Measurements from ENCODE around the gene CHD1L.
A peak's percentile ranks its signal among the peaks of the same experiment; 100 is the strongest.
"Not testable (repeated sequence)": the region's sequence is repeated elsewhere in the genome, so short reads cannot be mapped to it uniquely, and the experiment has no call there.

Gene CHD1L

DNA sequence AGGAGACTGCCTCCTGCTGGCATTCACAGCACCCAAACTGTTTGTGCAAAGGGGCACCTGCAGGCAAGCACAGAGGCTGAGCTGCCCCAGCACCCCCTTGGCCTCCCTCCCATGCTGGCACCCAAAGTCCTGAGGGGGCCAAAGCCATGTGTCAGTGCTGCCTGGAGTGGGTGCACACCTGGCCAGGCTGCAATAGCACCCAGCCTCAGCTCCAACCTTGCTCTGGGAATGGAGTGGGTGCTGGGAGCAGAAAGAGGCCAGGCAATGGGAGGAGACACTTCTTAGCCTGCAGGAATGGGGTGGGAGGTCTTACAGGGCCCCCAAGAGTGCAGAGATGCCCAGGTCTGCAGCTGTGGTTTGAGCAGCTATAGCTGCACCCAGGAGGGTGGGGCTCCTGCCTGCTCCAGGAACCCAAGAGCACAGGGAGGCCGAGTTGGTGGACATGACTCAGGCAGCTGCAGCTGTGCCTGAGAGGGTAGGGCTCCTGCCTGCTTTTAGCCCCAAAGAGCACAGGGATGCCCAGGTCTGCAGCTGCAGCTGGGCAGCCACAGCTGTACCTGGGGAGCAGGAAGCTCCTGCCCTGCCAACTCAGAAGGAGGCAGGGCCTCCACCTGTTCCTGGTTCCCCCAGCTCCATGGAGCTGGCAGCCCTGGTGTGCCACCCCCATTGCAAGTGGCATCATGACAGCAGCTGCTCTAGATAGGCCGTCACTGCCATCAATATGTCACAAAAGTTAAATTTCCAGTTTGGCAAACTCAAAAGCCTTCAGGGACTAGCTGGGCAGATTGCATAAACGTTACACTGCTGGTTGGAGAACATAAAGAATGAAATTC, 5.3 kb upstream of the CHD1L start:
- DNase-seq (ENCODE audit: insufficient read length): no peak
- no peak for TF ChIP-seq POLR2A (IDR thresholded peaks at IDR 0.05; ENCODE audit: low read depth, low read length)
- TF ChIP-seq POLR2AphosphoS5 (IDR thresholded peaks at IDR 0.05; ENCODE audit: low read depth, low read length): no peak
- no peak for TF ChIP-seq TAF1 (IDR thresholded peaks at IDR 0.05; ENCODE audit: borderline replicate concordance, low read depth, low read length)
- FAIRE-seq: no peak

DNA sequence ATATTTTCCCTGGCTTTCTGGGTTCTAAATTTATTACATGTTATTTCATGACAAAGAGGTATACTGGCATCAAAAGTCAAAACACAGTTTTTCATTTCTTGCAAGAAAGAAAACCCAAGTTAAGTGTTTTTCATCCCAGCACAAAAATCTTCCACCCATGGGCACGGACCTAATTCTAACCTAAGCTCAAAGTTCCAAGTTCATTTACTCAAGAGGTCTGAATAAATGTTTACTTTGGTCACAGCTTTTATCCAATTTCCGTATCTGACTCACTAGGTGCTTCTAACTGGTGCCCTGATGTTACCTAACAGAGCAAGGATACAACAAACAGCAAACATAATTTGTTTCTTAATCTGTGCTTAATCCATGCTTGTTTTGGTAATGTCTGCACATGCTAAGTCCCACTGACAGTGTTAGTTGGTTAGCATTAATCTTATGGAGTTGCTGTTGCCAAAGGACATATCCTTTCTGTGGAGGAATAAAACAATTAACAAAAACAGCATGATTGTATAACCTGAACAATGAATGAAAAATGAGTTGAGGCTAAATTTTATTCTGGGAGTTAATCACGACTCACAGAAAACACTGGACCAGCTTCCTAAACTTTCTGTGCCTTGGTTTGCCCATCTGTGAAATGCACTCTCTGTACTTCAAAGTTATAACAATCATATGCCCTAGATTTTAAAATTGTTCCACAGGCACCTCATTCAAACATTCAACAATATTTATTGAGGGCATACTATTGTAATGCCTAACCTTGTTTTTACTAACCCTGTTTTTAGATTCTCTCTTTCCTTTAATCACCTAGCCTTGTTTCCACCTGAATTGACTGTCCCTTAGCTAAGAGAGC, 4.2 kb upstream of the CHD1L start:
- FAIRE-seq (no peak), DNase-seq (ENCODE audit: insufficient read length) (no peak)
- TF ChIP-seq TAF1 (IDR thresholded peaks at IDR 0.05; ENCODE audit: borderline replicate concordance, low read depth, low read length) (no peak), POLR2A (IDR thresholded peaks at IDR 0.05; ENCODE audit: low read depth, low read length) (no peak), POLR2AphosphoS5 (IDR thresholded peaks at IDR 0.05; ENCODE audit: low read depth, low read length) (no peak)

DNA sequence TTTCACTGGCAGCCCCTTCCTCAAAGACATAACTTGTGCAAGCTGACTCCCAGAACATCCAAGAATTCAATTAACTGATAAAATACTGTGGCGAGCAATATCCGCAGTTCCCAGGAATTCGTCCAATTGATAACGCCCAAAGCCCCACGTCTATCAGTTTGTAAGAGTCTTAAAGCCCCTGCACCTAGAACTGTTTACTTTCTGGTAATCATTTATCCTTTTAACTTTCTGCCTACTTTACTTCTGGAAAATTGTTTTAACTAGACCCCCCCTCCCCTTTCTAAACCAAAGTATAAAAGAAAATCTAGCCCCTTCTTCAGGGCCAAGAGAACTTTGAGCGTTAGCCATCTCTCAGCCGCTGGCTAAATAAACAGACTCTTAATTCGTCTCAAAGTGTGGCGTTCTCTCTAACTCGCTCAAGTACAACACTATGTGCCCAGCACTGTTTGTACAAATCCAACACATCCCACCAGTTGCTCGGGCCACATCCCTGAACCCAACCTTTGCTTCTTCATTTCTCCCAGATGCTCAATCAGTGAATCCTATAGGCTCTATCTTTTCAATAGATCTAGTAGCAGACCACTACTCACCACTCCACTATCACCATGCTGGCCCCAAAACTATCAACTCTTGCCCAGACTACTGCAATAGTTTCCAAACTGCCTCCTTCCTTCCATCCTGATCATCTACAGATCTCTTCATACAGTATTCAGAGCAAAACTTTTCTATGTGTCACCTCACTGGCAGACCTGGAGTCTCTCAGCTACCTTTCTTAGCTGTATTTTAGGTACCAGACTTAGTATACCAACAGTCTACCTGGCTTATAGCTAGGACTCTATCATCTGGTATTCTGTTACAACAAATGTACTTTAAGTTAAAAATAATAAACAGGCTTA, 3.3 kb upstream of the CHD1L start:
- no peak for TF ChIP-seq TAF1 (IDR thresholded peaks at IDR 0.05; ENCODE audit: borderline replicate concordance, low read depth, low read length)
- no peak for TF ChIP-seq POLR2AphosphoS5 (IDR thresholded peaks at IDR 0.05; ENCODE audit: low read depth, low read length)
- no peak for TF ChIP-seq POLR2A (IDR thresholded peaks at IDR 0.05; ENCODE audit: low read depth, low read length)
- DNase-seq (ENCODE audit: insufficient read length) (no peak), FAIRE-seq (no peak)

DNA sequence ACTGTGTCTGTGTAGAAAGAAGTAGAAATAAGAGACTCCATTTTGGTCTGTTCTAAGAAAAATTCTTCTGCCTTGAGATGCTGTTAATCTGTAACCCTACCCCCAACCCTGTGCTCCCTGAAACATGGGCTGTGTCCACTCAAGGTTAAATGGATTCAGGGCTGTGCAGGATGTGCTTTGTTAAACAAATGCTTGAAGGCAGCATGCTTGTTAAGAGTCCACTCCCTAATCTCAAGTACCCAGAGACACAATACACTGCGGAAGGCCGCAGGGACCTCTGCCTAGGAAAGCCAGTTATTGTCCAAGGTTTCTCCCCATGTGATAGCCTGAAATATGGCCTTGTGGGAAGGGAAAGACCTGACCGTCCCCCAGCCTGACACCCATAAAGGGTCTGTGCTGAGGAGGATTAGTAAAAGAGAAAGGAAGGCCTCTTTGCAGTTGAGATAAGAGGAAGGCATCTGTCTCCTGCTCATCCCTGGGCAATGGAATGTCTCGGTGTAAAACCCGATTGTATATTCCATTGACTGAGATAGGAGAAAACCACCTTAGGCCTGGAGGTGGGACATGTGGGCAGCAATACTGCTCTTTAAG, 2.3 kb upstream of the CHD1L start:
- not testable (repeated sequence) for FAIRE-seq

DNA sequence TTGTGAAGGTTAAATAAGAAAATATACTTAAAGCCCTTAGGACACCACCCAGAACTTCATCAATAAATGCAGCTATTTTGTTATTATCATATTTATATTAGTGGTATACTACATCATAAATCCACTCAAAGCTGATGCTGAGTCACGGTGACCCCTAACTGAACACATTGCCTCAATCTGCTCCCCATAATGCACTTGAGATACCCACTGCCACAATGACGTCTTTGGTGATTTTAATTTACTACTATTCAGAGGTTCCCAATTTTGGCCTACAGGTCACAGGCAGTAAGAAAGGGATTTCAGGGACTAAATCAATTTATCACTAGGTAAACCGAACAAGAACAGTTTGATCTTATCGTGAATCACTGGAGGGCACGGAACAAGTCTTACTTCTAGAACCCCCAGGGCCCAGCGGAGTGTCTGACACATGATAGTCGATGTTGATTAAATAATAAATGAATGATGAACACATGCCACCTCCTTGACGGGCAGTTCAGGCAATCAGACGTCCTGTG, 493 bp upstream of the CHD1L start:
- DNase-seq (ENCODE audit: insufficient read length): no peak
- no peak for TF ChIP-seq TAF1 (IDR thresholded peaks at IDR 0.05; ENCODE audit: borderline replicate concordance, low read depth, low read length)
- TF ChIP-seq POLR2AphosphoS5 (IDR thresholded peaks at IDR 0.05; ENCODE audit: low read depth, low read length): no peak
- no peak for TF ChIP-seq POLR2A (IDR thresholded peaks at IDR 0.05; ENCODE audit: low read depth, low read length)
- FAIRE-seq: no peak

More for the DNA sequence above, 2.3 kb upstream of the CHD1L start:
- DNase-seq (ENCODE audit: insufficient read length): not testable (repeated sequence)

DNA sequence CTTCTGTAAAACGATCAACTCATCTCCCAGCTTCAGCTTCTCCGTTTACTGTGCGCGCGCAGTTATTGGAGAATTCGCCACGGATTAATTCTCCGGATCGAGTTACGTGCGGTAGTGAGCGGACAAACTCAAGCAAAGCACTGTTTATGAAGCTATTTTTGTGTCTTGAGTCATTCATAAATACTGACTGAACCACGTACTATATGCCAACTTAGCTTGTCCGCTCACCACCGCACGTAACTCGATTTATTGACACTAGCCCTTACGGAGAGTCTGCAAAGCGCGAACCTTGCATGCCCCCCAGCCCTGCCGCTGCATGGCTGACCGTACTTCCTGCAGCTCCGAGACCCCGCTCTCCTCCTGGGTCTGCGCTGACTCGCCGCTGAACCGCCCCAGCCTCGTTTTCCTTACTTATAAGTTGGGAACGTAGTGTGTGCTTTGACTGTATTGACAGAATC, 773 bp downstream of the CHD1L start:
- no peak for FAIRE-seq
- peak; percentile 21 for DNase-seq (ENCODE audit: insufficient read length)
- TF ChIP-seq TAF1 (IDR thresholded peaks at IDR 0.05; ENCODE audit: borderline replicate concordance, low read depth, low read length): no peak
- TF ChIP-seq POLR2A (IDR thresholded peaks at IDR 0.05; ENCODE audit: low read depth, low read length): no peak
- no peak for TF ChIP-seq POLR2AphosphoS5 (IDR thresholded peaks at IDR 0.05; ENCODE audit: low read depth, low read length)

DNA sequence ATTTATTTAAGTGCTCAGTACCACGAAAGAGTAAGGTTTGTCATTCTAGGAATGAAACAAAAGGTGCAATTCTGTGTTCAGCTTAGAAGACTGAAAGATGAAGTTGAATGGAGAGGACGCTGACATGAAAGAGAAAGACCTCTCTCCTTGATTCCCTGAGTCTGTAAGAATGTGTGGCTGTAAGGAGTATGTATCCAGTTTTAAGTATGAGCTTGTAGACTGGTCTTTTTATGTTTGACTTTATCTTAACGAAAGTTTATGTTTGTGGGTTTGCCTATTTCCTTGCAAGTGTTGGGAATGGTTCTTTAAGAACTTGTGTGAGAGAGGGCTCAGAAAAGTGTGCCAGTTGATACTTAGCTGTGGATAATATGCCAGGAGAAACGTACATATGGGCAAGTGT, 1.4 kb downstream of the CHD1L start:
- DNase-seq (ENCODE audit: insufficient read length) (no peak), FAIRE-seq (no peak)
- TF ChIP-seq POLR2AphosphoS5 (IDR thresholded peaks at IDR 0.05; ENCODE audit: low read depth, low read length): no peak
- no peak for TF ChIP-seq TAF1 (IDR thresholded peaks at IDR 0.05; ENCODE audit: borderline replicate concordance, low read depth, low read length)
- no peak for TF ChIP-seq POLR2A (IDR thresholded peaks at IDR 0.05; ENCODE audit: low read depth, low read length)

DNA sequence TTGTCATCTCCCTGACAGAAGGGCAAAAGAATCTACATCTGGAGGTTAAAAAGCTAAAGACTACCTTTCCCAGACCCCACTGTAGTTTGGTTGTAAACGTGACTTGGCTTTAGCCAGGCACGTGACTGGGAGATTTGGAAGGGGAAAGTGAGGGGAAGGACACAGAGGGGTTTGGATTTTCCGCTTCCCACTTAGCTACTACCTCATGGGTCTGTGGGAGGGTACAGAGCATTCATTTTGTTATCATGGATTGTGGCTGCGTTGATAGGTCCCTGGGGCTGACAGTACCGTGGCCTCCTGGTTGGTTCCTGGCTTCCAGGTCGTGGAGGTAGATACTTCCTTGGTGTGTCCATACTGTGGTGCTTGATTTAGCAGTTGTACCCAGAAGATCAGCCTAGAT, 2.6 kb downstream of the CHD1L start:
- FAIRE-seq (no peak), DNase-seq (ENCODE audit: insufficient read length) (no peak)
- no peak for TF ChIP-seq TAF1 (IDR thresholded peaks at IDR 0.05; ENCODE audit: borderline replicate concordance, low read depth, low read length)
- no peak for TF ChIP-seq POLR2AphosphoS5 (IDR thresholded peaks at IDR 0.05; ENCODE audit: low read depth, low read length)
- no peak for TF ChIP-seq POLR2A (IDR thresholded peaks at IDR 0.05; ENCODE audit: low read depth, low read length)

DNA sequence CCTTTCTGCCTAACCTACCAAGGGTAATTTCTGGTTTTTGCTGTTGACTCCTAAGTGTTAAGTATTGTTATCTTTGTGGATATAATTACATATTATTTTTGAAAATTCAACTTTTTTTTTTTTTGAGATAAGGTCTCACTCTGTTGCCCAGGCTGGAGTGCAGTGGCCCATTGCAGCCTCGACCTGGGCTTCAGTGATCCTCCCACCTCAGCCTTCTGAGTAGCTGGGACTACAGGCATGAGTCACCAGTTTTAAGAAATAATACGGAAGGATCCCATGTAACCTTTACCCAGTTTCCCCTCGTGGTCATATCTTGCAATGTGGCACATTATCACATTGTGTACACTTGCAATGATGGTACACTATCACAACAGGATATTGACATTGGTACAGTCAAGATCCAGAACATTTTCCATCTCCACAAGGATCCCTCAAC, 3.1 kb downstream of the CHD1L start:
- TF ChIP-seq TAF1 (IDR thresholded peaks at IDR 0.05; ENCODE audit: borderline replicate concordance, low read depth, low read length) (no peak), POLR2A (IDR thresholded peaks at IDR 0.05; ENCODE audit: low read depth, low read length) (no peak), POLR2AphosphoS5 (IDR thresholded peaks at IDR 0.05; ENCODE audit: low read depth, low read length) (no peak)
- DNase-seq (ENCODE audit: insufficient read length) (no peak), FAIRE-seq (no peak)

DNA sequence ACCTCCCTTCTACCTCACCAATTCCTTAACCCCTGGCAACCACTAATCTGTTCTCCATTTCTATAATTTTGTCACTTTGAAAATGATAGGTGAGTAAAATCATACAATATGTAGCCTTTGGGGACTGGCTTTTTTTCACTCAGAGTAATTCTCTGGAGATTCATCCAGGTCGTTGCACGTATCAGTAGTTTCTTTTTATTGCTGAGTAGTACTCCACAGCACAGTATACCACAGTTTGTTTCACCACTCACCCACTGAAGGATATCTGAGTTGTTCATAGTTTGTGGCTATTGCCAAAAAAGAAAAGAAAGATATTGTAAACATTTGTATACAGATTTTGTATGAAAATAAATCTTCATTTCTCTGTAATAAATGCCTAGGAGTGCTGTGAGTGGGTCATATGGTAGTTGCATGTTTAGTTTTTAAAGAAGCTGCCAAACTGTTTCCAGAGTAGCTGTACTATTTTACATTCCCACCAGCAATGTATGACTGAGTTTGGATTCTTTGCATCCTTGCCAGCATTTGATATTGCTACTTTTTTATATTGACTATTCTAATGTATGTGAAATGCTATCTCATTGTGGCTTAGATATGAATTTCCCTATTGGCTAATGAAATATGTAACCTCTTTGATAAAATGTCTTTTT, 3.7 kb downstream of the CHD1L start:
- no peak for TF ChIP-seq POLR2A (IDR thresholded peaks at IDR 0.05; ENCODE audit: low read depth, low read length)
- no peak for TF ChIP-seq TAF1 (IDR thresholded peaks at IDR 0.05; ENCODE audit: borderline replicate concordance, low read depth, low read length)
- TF ChIP-seq POLR2AphosphoS5 (IDR thresholded peaks at IDR 0.05; ENCODE audit: low read depth, low read length): no peak
- no peak for DNase-seq (ENCODE audit: insufficient read length)
- FAIRE-seq: no peak
